Glomerular visceral epithelial cell (primary cell): ENCODE data around the gene KRTAP29-1.
"Not testable (repeated sequence)": the region's sequence is repeated elsewhere in the genome, so short reads cannot be mapped to it uniquely, and the experiment has no call there.

Experiments used
- DNase-seq: peaks from one replicate; pipeline ENCODE4 v3.0.0-alpha.2; 2016; ENCODE audit errors: extremely low spot score

Gene KRTAP29-1

GRCh38 chr17:41301916-41302901 lies at the start of gene KRTAP29-1:
Gene KRTAP29-1, minus strand, starts transcription at chr17:41302851. Its CDS starts 0 bp downstream, at chr17:41302851.
- no peak for DNase-seq

- no peak for DNase-seq
These were observed 48.5 kb upstream of the KRTAP29-1 start for GRCh38 chr17:41351177-41351576.

GRCh38 chr17:41350381-41350878 lies 47.8 kb upstream of the KRTAP29-1 start, which contains the start of gene KRT33A:
Gene KRT33A, minus strand, starts transcription at chr17:41350828. Its CDS starts 61 bp downstream, at chr17:41350767.
- not testable (repeated sequence) for DNase-seq

- no peak for DNase-seq
These were observed 45.5 kb upstream of the KRTAP29-1 start for GRCh38 chr17:41347869-41348760.

- not testable (repeated sequence) for DNase-seq
These were observed 43.8 kb upstream of the KRTAP29-1 start for GRCh38 chr17:41346421-41346820.

- no peak for DNase-seq
These were observed 43.3 kb upstream of the KRTAP29-1 start for GRCh38 chr17:41345992-41346391.

- no peak for DNase-seq
These were observed 40.4 kb upstream of the KRTAP29-1 start for GRCh38 chr17:41343029-41343428.

GRCh38 chr17:41340934-41341861 lies 38.5 kb upstream of the KRTAP29-1 start:
- no peak for DNase-seq

GRCh38 chr17:41340494-41340893 lies 37.8 kb upstream of the KRTAP29-1 start:
- DNase-seq = peak; percentile 16

- DNase-seq = no peak
These were observed 37.0 kb upstream of the KRTAP29-1 start for GRCh38 chr17:41339571-41340172.

- DNase-seq = peak; percentile 17
These were observed 36.4 kb upstream of the KRTAP29-1 start for GRCh38 chr17:41338961-41339485.

- DNase-seq = no peak
These were observed 33.1 kb upstream of the KRTAP29-1 start for GRCh38 chr17:41335747-41336146.

GRCh38 chr17:41334385-41335305 lies 32.0 kb upstream of the KRTAP29-1 start:
- no peak for DNase-seq

- no peak for DNase-seq
These were observed 31.2 kb upstream of the KRTAP29-1 start for GRCh38 chr17:41333836-41334235.

- DNase-seq = no peak
These were observed 30.4 kb upstream of the KRTAP29-1 start for GRCh38 chr17:41333098-41333497.

- DNase-seq = no peak
These were observed 29.6 kb upstream of the KRTAP29-1 start for GRCh38 chr17:41332239-41332638.

- no peak for DNase-seq
These were observed 29.0 kb upstream of the KRTAP29-1 start for GRCh38 chr17:41331606-41332005.

- DNase-seq = peak; percentile 61
These were observed 26.8 kb upstream of the KRTAP29-1 start for GRCh38 chr17:41329279-41329948.
